ENCODE results near the gene HLTF. TPM values are rescaled to one million over a fixed set of nuclear protein-coding genes. Genes with fewer than 3 reads are reported as not detected.

HLTF gene
- total and polyA plus RNA-seq, 2 experiments from 2014 or later, result 25.0 to 28.6 TPM

DNA sequence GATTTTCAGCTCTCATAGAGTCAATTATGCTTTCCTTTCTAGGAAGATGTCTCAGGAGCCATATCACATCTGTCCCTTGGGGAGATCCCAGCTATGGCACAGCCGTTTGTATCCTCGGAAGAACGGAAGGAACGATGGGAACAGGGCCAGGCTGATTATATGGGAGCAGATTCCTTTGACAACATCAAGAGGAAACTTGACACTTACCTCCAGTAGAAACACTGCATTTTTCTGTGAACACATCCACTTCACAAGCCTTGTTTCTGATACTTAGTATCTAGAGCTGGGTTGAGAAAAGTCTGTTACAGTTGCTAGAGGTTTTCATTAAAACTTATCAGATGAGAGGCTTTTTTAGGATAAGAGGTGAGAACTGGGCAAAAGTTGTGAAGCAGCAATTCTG lies 59.6 kb downstream of the HLTF start:
- Histone ChIP-seq H3K27me3 (replicated peaks; ENCODE audit: insufficient read depth) (no peaks in the 10 kb centered on the region), H3F3A (ENCODE audit: insufficient read depth) (no peaks in the 10 kb centered on the region), H3K4me2 (ENCODE audit: unreplicated experiment) (no peak overlapping the region), H3K27ac (no peak overlapping the region), H3K79me2 (ENCODE audit: insufficient read depth) (no peaks in the 10 kb centered on the region), H3K4me1 (ENCODE audit: insufficient read depth) (0 out of 2 replicates have a peak, but pooled peaks cover 3% of the 10 kb centered on the region), H2AFZ (no peak overlapping the region), H3K9ac (no peak overlapping the region), H3K4me3 (no peak overlapping the region), H3K36me3 (ENCODE audit: low read depth) (peaks cover 60% of the 10 kb centered on the region), H3K9me2 (ENCODE audit: insufficient read depth) (no peaks in the 10 kb centered on the region), H4K20me1 (ENCODE audit: insufficient read depth) (no peaks in the 10 kb centered on the region), H3K9me3 (ENCODE audit: low read depth) (no peaks in the 10 kb centered on the region)
- no peak for TF ChIP-seq EZH2 (IDR thresholded peaks at IDR 0.05; ENCODE audit: insufficient read depth, poor library complexity, severe bottlenecking)
- no peak for TF ChIP-seq EZH2phosphoT487 (IDR thresholded peaks at IDR 0.05; ENCODE audit: insufficient read depth, low read depth)
- no peak for DNase-seq
- in situ Hi-C loops (cut with MboI), result no loop called here
- 65 to 78% methylated on average over 4 of the region's 4 CpGs for WGBS, 2 experiments (ENCODE audit: low coverage in 1 of 2, low lambda C conversion rate in 2 of 2, missing lambda C conversion rate in 2 of 2)

DNA sequence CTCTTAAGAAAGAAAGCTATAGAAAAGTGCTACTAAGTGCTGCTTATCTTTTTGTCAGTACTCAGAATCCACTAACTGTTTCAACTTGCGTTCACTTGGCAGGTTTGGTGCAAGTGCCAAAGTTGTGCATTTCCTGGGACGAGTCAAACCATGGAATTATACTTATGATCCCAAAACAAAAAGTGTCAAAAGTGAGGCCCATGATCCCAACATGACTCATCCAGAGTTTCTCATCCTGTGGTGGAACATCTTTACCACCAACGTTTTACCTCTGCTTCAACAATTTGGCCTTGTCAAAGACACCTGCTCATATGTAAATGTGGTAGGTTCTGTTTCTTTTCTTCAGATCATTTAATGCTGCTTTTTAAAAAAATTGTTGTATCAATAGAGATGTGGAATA lies 62.4 kb downstream of the HLTF start:
- no peaks in the 10 kb centered on the region for H3K79me2 ChIP-seq (ENCODE audit: insufficient read depth)
- in situ Hi-C loops (cut with MboI), result no loop called here
- no peak overlapping the region for H3K4me2 ChIP-seq (ENCODE audit: unreplicated experiment)
- TF ChIP-seq EZH2 (IDR thresholded peaks at IDR 0.05; ENCODE audit: insufficient read depth, poor library complexity, severe bottlenecking), result no peak
- TF ChIP-seq EZH2phosphoT487 (IDR thresholded peaks at IDR 0.05; ENCODE audit: insufficient read depth, low read depth), result no peak
- 50 to 52% methylated on average over 3 of the region's 3 CpGs for WGBS, 2 experiments (ENCODE audit: low coverage in 1 of 2, low lambda C conversion rate in 2 of 2, missing lambda C conversion rate in 2 of 2)
- peaks cover 9% of the 10 kb centered on the region for H3F3A ChIP-seq (ENCODE audit: insufficient read depth)
- no peaks in the 10 kb centered on the region for H3K9me2 ChIP-seq (ENCODE audit: insufficient read depth)
- H3K9ac ChIP-seq, result no peak overlapping the region
- no peaks in the 10 kb centered on the region for H4K20me1 ChIP-seq (ENCODE audit: insufficient read depth)
- no peak overlapping the region for H3K4me3 ChIP-seq
- H3K27ac ChIP-seq, result no peak overlapping the region
- no peaks in the 10 kb centered on the region for H3K27me3 ChIP-seq (replicated peaks; ENCODE audit: insufficient read depth)
- peaks cover 46% of the 10 kb centered on the region for H3K36me3 ChIP-seq (ENCODE audit: low read depth)
- H3K9me3 ChIP-seq (ENCODE audit: low read depth), result no peaks in the 10 kb centered on the region
- H3K4me1 ChIP-seq (ENCODE audit: insufficient read depth), result peaks cover 23% of the 10 kb centered on the region
- no peak overlapping the region for H2AFZ ChIP-seq
- DNase-seq, result no peak

DNA sequence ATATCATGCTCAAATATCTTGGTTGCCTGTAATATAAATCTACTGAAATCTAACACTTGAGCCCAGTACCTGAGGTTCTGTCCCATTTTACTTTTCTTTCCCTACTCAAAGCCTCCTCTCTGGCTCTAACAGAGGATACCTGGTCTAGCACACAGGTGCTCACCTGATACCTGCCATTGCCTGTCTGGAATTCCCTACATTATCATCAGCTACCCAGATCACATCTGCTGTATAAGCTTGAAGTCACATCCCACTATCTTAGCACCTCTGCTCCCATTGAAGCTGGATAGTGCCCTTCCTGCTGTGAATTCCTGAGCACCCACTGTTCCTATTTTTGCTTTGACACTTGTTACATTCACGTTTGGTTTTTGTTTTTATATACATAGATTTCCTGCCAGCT lies 64.5 kb downstream of the HLTF start:
- TF ChIP-seq EZH2phosphoT487 (IDR thresholded peaks at IDR 0.05; ENCODE audit: insufficient read depth, low read depth) (no peak), EZH2 (IDR thresholded peaks at IDR 0.05; ENCODE audit: insufficient read depth, poor library complexity, severe bottlenecking) (no peak)
- DNase-seq, result no peak
- Histone ChIP-seq H3K4me1 (ENCODE audit: insufficient read depth) (peaks cover 42% of the 10 kb centered on the region), H3K27me3 (replicated peaks; ENCODE audit: insufficient read depth) (no peaks in the 10 kb centered on the region), H3K4me2 (ENCODE audit: unreplicated experiment) (no peak overlapping the region), H3K27ac (no peak overlapping the region), H3K9me2 (ENCODE audit: insufficient read depth) (no peaks in the 10 kb centered on the region), H3K4me3 (no peak overlapping the region), H3K79me2 (ENCODE audit: insufficient read depth) (no peaks in the 10 kb centered on the region), H3K36me3 (ENCODE audit: low read depth) (peaks cover 33% of the 10 kb centered on the region; the same call in 1 of the 2 replicates), H2AFZ (no peak overlapping the region), H3K9me3 (ENCODE audit: low read depth) (no peaks in the 10 kb centered on the region), H4K20me1 (ENCODE audit: insufficient read depth) (no peaks in the 10 kb centered on the region), H3K9ac (no peak overlapping the region), H3F3A (ENCODE audit: insufficient read depth) (peaks cover 23% of the 10 kb centered on the region)
- 47 to 63% methylated on average over 1 of the region's 1 CpG for WGBS, 2 experiments (ENCODE audit: low coverage in 1 of 2, low lambda C conversion rate in 2 of 2, missing lambda C conversion rate in 2 of 2)
- in situ Hi-C loops (cut with MboI), result no loop called here

DNA sequence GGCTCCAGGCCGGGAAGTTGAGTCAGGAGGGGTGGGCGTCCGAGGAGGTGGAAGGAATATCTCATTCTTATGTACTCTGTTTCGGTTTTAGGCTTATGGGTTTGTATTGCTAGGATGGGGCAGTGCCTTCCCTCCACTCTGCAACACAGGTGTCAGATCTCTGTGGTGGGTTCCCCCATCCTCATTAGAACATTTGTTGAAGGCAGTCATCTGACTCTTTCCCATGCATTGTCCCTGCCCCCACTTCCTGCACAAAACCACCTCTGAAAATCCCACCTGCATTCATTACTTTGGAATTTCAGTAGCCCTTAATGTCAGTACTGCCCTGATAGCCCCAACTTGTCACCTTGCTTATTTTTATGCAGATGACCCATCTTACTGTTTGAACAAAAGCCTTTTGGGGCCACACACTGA lies 65.5 kb downstream of the HLTF start:
- H3K4me3 ChIP-seq, result no peak overlapping the region
- H3K36me3 ChIP-seq (ENCODE audit: low read depth), result peaks cover 25% of the 10 kb centered on the region; the same call in 1 of the 2 replicates
- TF ChIP-seq EZH2phosphoT487 (IDR thresholded peaks at IDR 0.05; ENCODE audit: insufficient read depth, low read depth), result no peak
- TF ChIP-seq EZH2 (IDR thresholded peaks at IDR 0.05; ENCODE audit: insufficient read depth, poor library complexity, severe bottlenecking), result no peak
- 39 to 48% methylated on average over 4 of the region's 4 CpGs for WGBS, 2 experiments (ENCODE audit: low coverage in 1 of 2, low lambda C conversion rate in 2 of 2, missing lambda C conversion rate in 2 of 2)
- in situ Hi-C loops (cut with MboI), result no loop called here
- H3K79me2 ChIP-seq (ENCODE audit: insufficient read depth), result no peaks in the 10 kb centered on the region
- no peaks in the 10 kb centered on the region for H4K20me1 ChIP-seq (ENCODE audit: insufficient read depth)
- peaks cover 50% of the 10 kb centered on the region for H3K4me1 ChIP-seq (ENCODE audit: insufficient read depth)
- peaks cover 31% of the 10 kb centered on the region for H3F3A ChIP-seq (ENCODE audit: insufficient read depth)
- H3K9me3 ChIP-seq (ENCODE audit: low read depth), result no peaks in the 10 kb centered on the region
- H2AFZ ChIP-seq, result no peak overlapping the region
- H3K9ac ChIP-seq, result no peak overlapping the region
- no peak overlapping the region for H3K27ac ChIP-seq
- H3K27me3 ChIP-seq (replicated peaks; ENCODE audit: insufficient read depth), result no peaks in the 10 kb centered on the region
- peak; percentile 40 for DNase-seq
- H3K9me2 ChIP-seq (ENCODE audit: insufficient read depth), result no peaks in the 10 kb centered on the region
- H3K4me2 ChIP-seq (ENCODE audit: unreplicated experiment), result peak overlapping the region; percentile 31
